Pancreas (tissue), 10 donors: Measurements from ENCODE around the gene TOM1. TPM values are rescaled to one million over a fixed set of nuclear protein-coding genes. Genes with fewer than 3 reads are reported as not detected.

Experiments
- ATAC-seq, 4 donors: fragments of 200-7000 bp; cut with Tn5 transposase; one replicate each; pipeline versions ENCODE4 v1.8.0 to v1.9.1; 2020; ENCODE audit warnings: mild to moderate bottlenecking in 4 of 4, moderate library complexity in 4 of 4
- DNase-seq, 6 donors: peaks; one replicate each; pipeline ENCODE4 v3.0.0-alpha.2; 2020
- FAIRE-seq: peaks from 2 replicates; lab custom pipeline; 2012; peaks lifted over from hg19 to GRCh38; lab: Jason Lieb, UNC
- H3K27ac ChIP-seq, 4 donors: fragments of 200-600 bp; sonication (generic); 1 replicate in 3 of 4; 2 replicates in 1 of 4; pipeline versions ENCODE4 v1.5.0 to v1.8.0; 2020
- H3K27me3 ChIP-seq, 4 donors: fragments of 200-600 bp; one replicate each; pipeline ENCODE4 v1.8.0; 2021
- H3K36me3 ChIP-seq, 3 donors: fragments of 200-600 bp; sonication (generic) in 1 of 3; one replicate each; pipeline versions ENCODE4 v1.5.0 to v1.8.0; 2020 to 2021
- H3K4me1 ChIP-seq, 3 donors: fragments of 200-600 bp; one replicate each; pipeline ENCODE4 v1.8.0; 2021
- H3K4me3 ChIP-seq, 4 donors: fragments of 200-600 bp; sonication (generic) in 2 of 4; one replicate each; pipeline versions ENCODE4 v1.5.0 to v1.8.0; 2020 to 2021
- H3K9me3 ChIP-seq, 4 donors: fragments of 200-600 bp; one replicate each; pipeline ENCODE4 v1.8.0; 2021
- CTCF ChIP-seq, 4 donors: fragments of 200-600 bp; sonication (generic) in 3 of 4; IDR thresholded peaks; one replicate each; pipeline versions ENCODE4 v1.5.0 to v1.8.0; 2021; ENCODE audit warnings: antibody characterized with exemption in 4 of 4
- WGBS, 2 donors: extraction: QIAGEN DNeasy Blood & Tissue Kit; methylation state at CpG; one replicate each; pipeline ENCODE4 v1.1.7; 2013; 5-methylcytosine and 5-hydroxymethylcytosine counted together
- intact Hi-C, 3 donors: fragments of 100-400 bp; cut with DNase I; formaldehyde crosslinking; loops; one replicate each; pipeline versions ENCODE4 v1.11.1 to v1.14.2; 2022
- polyA plus RNA-seq, 2 donors: library from polyadenylated mRNA; stranded (reverse); fragments of 200-250 nt; gene quantifications; one replicate each; pipeline ENCODE4 v1.2.3, GENCODE V29; 2013
- total RNA-seq, 6 donors: library from RNA; stranded (reverse); fragmentation: NEBNext Ultra II Directional in 4 of 6; extraction: Animal tissue kit (Norgen Biotek cat#: 25700) in 4 of 6; gene quantifications; one replicate each; pipeline versions ENCODE4 v1.2.1 to v1.2.4, GENCODE V29; 2021 to 2023
- donor health status: healthy with polysubstance abuse.
- donor health status: DM: no; HTN: no; CAD: no; lungs with moderate emphysema.
- donor health status: DM: no; HTN: no; CAD: no.
- donor health status: control.
- donor health status: control.
- donor health status: Bipolar disorder and iron deficiency.
- donor health status: DM: yes; HTN: yes; CAD: no.
- donor health status: DM: no; HTN: no; CAD: no.
- donor health status: DM: no; HTN: no; CAD: no.
- donor health status: DM: yes; HTN: yes; CAD: no.

Gene TOM1
- total and polyA plus RNA-seq, 8 donors, result 18.4 to 33.7 (median 21.0) TPM

GRCh38 chr22:35269630-35270029 is 30.1 kb upstream of the TOM1 start:
- no peak for FAIRE-seq
- no peak for TF ChIP-seq CTCF (IDR thresholded peaks at IDR 0.05)
- H3K36me3 ChIP-seq, result peaks cover 0 to 36% (median 9%) of the 10 kb centered on the region in 3 donors

DNA sequence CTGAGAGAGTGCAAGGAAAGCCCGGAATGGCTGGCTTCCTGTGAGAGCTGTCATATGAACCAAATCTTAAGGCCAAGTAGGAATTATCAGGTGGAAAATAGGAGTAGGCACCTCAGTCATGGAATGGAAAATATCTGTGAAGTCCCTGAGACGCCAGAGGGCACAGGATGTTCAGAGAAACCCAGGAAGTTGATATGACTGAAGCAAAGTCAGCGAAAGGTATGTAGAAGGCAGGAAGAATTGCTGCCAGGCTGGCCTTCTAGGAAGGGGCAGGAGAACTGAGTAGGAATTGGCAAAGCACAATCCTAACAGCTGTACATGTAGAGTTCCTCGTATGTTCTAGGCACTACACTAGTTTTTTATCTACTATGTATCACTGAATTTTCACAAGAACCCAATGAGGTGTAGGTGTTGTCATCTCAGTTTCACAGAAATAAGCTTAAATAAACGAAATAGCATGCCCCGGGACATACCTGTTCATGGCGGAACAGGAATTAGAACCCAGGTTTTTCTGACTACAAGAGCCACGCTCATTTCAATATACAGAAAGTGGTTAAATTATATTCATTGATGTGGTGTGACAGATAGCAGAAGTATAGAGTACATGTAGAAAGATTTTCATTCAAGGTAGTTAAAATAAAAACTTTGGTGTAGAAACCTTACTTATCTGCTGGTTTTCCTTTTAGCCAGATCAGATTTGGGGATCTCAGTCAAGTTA is 25.4 kb upstream of the TOM1 start:
- no peak for TF ChIP-seq CTCF (IDR thresholded peaks at IDR 0.05)
- Histone ChIP-seq H3K4me3 (no peak overlapping the region), H3K9me3 (no peaks in the 10 kb centered on the region), H3K4me1 (no peaks in the 10 kb centered on the region), H3K27me3 (no peaks in the 10 kb centered on the region), H3K36me3 (peaks cover 0 to 14% (median 0%) of the 10 kb centered on the region in 3 donors), H3K27ac (no peak overlapping the region)
- ATAC-seq (no peak), DNase-seq (no peak), FAIRE-seq (no peak)
- intact Hi-C loops, result no loop called here
- WGBS, 2 donors, result 91 to 92% methylated on average over 8 of the region's 8 CpGs

More at GRCh38 chr22:35269630-35270029, 30.1 kb upstream of the TOM1 start:
- no peaks in the 10 kb centered on the region for H3K9me3 ChIP-seq
- ATAC-seq (no peak), DNase-seq (no peak)
- H3K4me1 ChIP-seq, result peaks cover 0 to 6% (median 5%) of the 10 kb centered on the region in 3 donors
- no peak overlapping the region for H3K27ac ChIP-seq
- no peaks in the 10 kb centered on the region for H3K27me3 ChIP-seq
- 84% methylated on average over 3 of the region's 3 CpGs for WGBS, 2 donors
- no peak overlapping the region for H3K4me3 ChIP-seq
- intact Hi-C loops, result no loop called here

DNA sequence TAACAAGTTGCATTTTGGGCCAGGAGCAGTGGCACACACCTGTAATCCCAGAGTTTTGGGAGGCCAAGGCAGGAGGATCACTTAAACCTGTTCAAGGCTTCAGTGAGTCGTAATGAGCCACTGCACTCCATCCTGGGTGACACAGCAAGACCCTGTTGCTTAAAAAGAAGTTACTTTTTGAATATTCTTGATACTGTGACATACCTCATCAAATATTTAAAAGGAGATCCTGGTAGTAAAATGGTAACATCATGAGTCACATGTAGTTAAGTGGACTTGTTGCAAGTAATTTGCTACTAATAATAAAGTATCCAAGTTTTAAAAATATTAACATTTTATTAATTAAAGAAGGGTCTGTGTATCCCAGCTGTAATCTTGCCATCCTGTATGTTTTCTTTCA is 24.1 kb upstream of the TOM1 start:
- no peaks in the 10 kb centered on the region for H3K27me3 ChIP-seq
- no peak for FAIRE-seq
- no peak for ATAC-seq
- H3K36me3 ChIP-seq, result peaks cover 0 to 2% (median 0%) of the 10 kb centered on the region in 3 donors
- 91 to 94% methylated on average over 1 of the region's 1 CpG for WGBS, 2 donors
- intact Hi-C loops, result no loop called here
- no peak for TF ChIP-seq CTCF (IDR thresholded peaks at IDR 0.05)
- H3K9me3 ChIP-seq, result no peaks in the 10 kb centered on the region
- no peaks in the 10 kb centered on the region for H3K4me1 ChIP-seq
- H3K4me3 ChIP-seq, result no peak overlapping the region
- no peak for DNase-seq
- H3K27ac ChIP-seq, result no peak overlapping the region

DNA sequence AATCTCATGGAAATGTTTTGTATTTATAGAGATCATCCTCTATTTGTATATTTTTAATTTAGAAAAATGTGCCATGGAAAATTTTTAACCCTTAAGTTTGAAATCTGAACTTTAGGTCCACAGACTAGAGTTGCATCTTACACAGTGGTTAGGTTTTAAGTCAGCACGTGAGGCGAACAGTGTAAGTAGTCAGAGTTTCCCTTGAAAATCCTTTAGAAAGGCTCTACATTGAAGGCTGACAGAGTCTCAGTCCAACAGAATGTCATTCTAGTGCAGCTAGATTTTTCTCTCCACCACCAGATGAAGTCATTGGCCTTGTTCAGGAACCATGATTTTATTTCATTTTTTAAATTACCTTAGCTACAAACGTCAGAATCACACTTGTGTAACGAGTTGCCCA is 23.7 kb upstream of the TOM1 start:
- no peak for TF ChIP-seq CTCF (IDR thresholded peaks at IDR 0.05)
- WGBS, 2 donors, result 80 to 84% methylated on average over 4 of the region's 4 CpGs
- DNase-seq (no peak), FAIRE-seq (no peak), ATAC-seq (no peak)
- no peaks in the 10 kb centered on the region for H3K27me3 ChIP-seq
- H3K4me3 ChIP-seq, result no peak overlapping the region
- no peaks in the 10 kb centered on the region for H3K9me3 ChIP-seq
- no peaks in the 10 kb centered on the region for H3K36me3 ChIP-seq
- intact Hi-C loops, result no loop called here
- H3K4me1 ChIP-seq, result no peaks in the 10 kb centered on the region
- no peak overlapping the region for H3K27ac ChIP-seq

DNA sequence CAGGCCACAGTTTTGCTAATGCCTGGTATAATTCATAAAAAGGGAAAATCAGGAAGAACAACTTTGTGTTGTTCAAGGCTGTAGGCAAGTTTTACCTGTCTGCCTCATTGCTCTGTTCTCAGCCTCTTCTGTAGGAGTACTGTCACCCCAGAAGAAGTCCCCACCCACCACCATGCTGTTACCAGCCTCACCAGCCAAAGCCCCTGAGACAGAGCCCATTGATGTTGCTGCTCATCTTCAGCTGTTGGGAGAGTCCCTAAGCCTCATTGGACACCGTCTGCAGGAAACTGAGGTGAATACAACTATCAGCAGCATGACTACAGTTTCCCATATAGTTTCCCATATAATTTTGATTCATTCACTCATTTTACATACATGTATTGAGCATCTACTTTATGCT is 11.6 kb upstream of the TOM1 start:
- no peaks in the 10 kb centered on the region for H3K9me3 ChIP-seq
- intact Hi-C loops, result no loop called here
- H3K4me3 ChIP-seq, result no peak overlapping the region
- H3K27me3 ChIP-seq, result no peaks in the 10 kb centered on the region
- no peaks in the 10 kb centered on the region for H3K4me1 ChIP-seq
- TF ChIP-seq CTCF (IDR thresholded peaks at IDR 0.05), result no peak
- no peak for ATAC-seq
- no peak for FAIRE-seq
- no peak for DNase-seq
- H3K27ac ChIP-seq, result no peak overlapping the region
- H3K36me3 ChIP-seq, result peaks cover 0 to 60% (median 8%) of the 10 kb centered on the region in 3 donors
- 97 to 99% methylated on average over 1 of the region's 1 CpG for WGBS, 2 donors
